Spinal cord (tissue), 10 donors: Measurements from ENCODE around the gene CT55. TPM values are rescaled to one million over a fixed set of nuclear protein-coding genes. Genes with fewer than 3 reads are reported as not detected.

Experiments
- DNase-seq, 6 donors: peaks; one replicate each; pipeline versions ENCODE4 v3.0.0 to v3.0.0-alpha.2; 2013 to 2015; ENCODE audit warnings: low spot score in 6 of 6, low read depth in 4 of 6
- H3K27ac ChIP-seq: one replicate; pipeline ENCODE4 v1.5.1; 2013; ENCODE audit warnings: low read depth, low read length, control low read depth
- H3K27me3 ChIP-seq: one replicate; pipeline ENCODE4 v1.6.1; 2013; ENCODE audit warnings: low read length; ENCODE audit not compliant: control insufficient read depth, insufficient read depth
- H3K36me3 ChIP-seq: one replicate; pipeline ENCODE4 v1.6.1; 2013; ENCODE audit warnings: low read length; ENCODE audit not compliant: control insufficient read depth, insufficient read depth
- H3K4me1 ChIP-seq: one replicate; pipeline ENCODE4 v1.6.1; 2013; ENCODE audit warnings: low read length; ENCODE audit not compliant: control insufficient read depth, insufficient read depth
- H3K4me3 ChIP-seq: one replicate; pipeline ENCODE4 v1.5.1; 2013; ENCODE audit warnings: low read depth, low read length, control low read depth
- H3K9me3 ChIP-seq: one replicate; pipeline ENCODE4 v1.6.1; 2013; ENCODE audit warnings: low read length; ENCODE audit not compliant: control insufficient read depth, insufficient read depth
- WGBS: methylation state at CpG from one replicate; pipeline ENCODE4 v1.1.5; 2013; ENCODE audit warnings: missing lambda C conversion rate; ENCODE audit not compliant: insufficient coverage; 5-methylcytosine and 5-hydroxymethylcytosine counted together
- polyA plus RNA-seq, 2 donors: library from polyadenylated mRNA; unstranded; fragments of 120-200 nt; gene quantifications; one replicate each; pipeline ENCODE4 v1.2.1, GENCODE V29; 2013; ENCODE audit not compliant: insufficient read length in 2 of 2
- total RNA-seq, 2 donors: library from RNA; depleted of rRNA in 1 of 2; stranded (reverse); fragments of 120-200 nt in 1 of 2; fragments of >200 nt in 1 of 2; gene quantifications; one replicate each; pipeline versions ENCODE4 v1.2.3 to v1.2.4, GENCODE V29; 2013 to 2014
- donor health status: healthy.

The CT55 gene
- total and polyA plus RNA-seq, 4 donors, result 0.10 to 0.78 (median 0.14) TPM

- H3K27me3 ChIP-seq, result peaks cover 2% of the 10 kb centered on the region
- H3K27ac ChIP-seq, result no peak overlapping the region
- WGBS, result 85% methylated on average over 3 of the region's 3 CpGs
- DNase-seq, result no peak
- H3K36me3 ChIP-seq, result no peaks in the 10 kb centered on the region
- H3K9me3 ChIP-seq, result peaks cover 3% of the 10 kb centered on the region
- no peaks in the 10 kb centered on the region for H3K4me1 ChIP-seq
- no peak overlapping the region for H3K4me3 ChIP-seq
Observed at GRCh38 chrX:135109554-135109953, 61.6 kb downstream of the CT55 start.

Other genes starting within 250 kb of the CT55 start
- 1 to 10 TPM; 4.2 to 5.5 TPM for gene SMIM10, start 180.4 kb downstream of the CT55 start, total RNA-seq
- 1 to 10 TPM; 7.1 to 8.6 TPM for gene SMIM10, start 180.4 kb downstream of the CT55 start, polyA plus RNA-seq
- 1 to 10 TPM; 4.7 to 8.2 TPM for gene RTL8B, start 148.9 kb downstream of the CT55 start, total RNA-seq
- 10 to 100 TPM; 16.5 to 17.7 TPM for gene RTL8B, start 148.9 kb downstream of the CT55 start, polyA plus RNA-seq
- 100 to 1,000 TPM in 1 of 2 donors, 10 to 100 TPM in 1; 36.2 to 109 TPM for gene RTL8C, start 139.0 kb downstream of the CT55 start, total RNA-seq
- gene RTL8C, start 139.0 kb downstream of the CT55 start, polyA plus RNA-seq, result 100 to 1,000 TPM; 300 to 325 TPM
- gene RTL8A, start 119.3 kb downstream of the CT55 start, total RNA-seq, result 10 to 100 TPM in 1 of 2 donors, 1 to 10 TPM in 1; 5.6 to 13.6 TPM
- 100 to 1,000 TPM; 100 to 108 TPM for gene RTL8A, start 119.3 kb downstream of the CT55 start, polyA plus RNA-seq
- 10 to 100 TPM; 12.2 to 13.5 TPM for gene SMIM10L2B, start 72.7 kb downstream of the CT55 start, total RNA-seq
- 10 to 100 TPM; 33.1 to 34.2 TPM for gene SMIM10L2B, start 72.7 kb downstream of the CT55 start, polyA plus RNA-seq
- gene ETDB, start 50.9 kb downstream of the CT55 start, total RNA-seq, result not detected
- gene ETDB, start 50.9 kb downstream of the CT55 start, polyA plus RNA-seq, result under 1 TPM in 1 of 2 donors, not detected in 1; 0.63 TPM
- not detected for gene ETDA, start 80.7 kb upstream of the CT55 start, total RNA-seq
- gene ETDA, start 80.7 kb upstream of the CT55 start, polyA plus RNA-seq, result not detected
- gene ETDC, start 138.1 kb upstream of the CT55 start, total RNA-seq, result not detected
- gene ETDC, start 138.1 kb upstream of the CT55 start, polyA plus RNA-seq, result not detected
- gene ZNF75D, start 172.7 kb upstream of the CT55 start, total RNA-seq, result 10 to 100 TPM; 13.6 to 14.8 TPM
- 10 to 100 TPM; 11.9 TPM for gene ZNF75D, start 172.7 kb upstream of the CT55 start, polyA plus RNA-seq
- gene ZNF449, start 173.4 kb upstream of the CT55 start, total RNA-seq, result 10 to 100 TPM; 17.0 to 19.1 TPM
- 10 to 100 TPM in 1 of 2 donors, 1 to 10 TPM in 1; 9.2 to 11.6 TPM for gene ZNF449, start 173.4 kb upstream of the CT55 start, polyA plus RNA-seq